22Rv1 (cell line): ENCODE results near the gene ALG9.
"Not testable (repeated sequence)": the region's sequence is repeated elsewhere in the genome, so short reads cannot be mapped to it uniquely, and the experiment has no call there.

ENCODE experiments used
- ZFX ChIP-seq: fragments of 450-650 bp; IDR thresholded peaks from 2 replicates; pipeline ENCODE4 v1.6.1; 2017; ENCODE audit warnings: antibody characterized with exemption, borderline replicate concordance
- TF ChIP-seq, protein P1 (sequence below): fragments of 450-650 bp; IDR thresholded peaks from 2 replicates; pipeline ENCODE4 v1.5.1; 2017; ENCODE audit warnings: mild to moderate bottlenecking

DNA sequence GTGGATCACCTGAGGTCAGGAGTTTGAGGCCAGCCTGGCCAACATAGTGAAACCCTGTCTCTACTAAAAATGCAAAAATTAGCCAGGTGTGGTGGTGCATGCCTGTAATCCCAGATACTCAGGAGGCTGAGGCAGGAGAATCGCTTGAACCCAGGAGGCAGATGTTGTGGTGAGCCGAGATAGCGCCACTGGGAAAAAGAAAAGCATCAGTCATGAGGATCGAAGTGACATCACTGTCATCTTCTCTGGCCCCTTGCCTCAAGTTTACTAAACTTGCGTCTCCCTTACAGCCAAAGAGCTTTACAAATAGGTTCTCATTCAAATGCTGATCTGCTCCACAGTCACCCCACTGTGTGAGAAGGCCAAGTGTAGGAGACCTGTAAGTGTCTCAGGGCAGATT lies 100.2 kb downstream of the ALG9 start:
- TF ChIP-seq, protein P1, sequence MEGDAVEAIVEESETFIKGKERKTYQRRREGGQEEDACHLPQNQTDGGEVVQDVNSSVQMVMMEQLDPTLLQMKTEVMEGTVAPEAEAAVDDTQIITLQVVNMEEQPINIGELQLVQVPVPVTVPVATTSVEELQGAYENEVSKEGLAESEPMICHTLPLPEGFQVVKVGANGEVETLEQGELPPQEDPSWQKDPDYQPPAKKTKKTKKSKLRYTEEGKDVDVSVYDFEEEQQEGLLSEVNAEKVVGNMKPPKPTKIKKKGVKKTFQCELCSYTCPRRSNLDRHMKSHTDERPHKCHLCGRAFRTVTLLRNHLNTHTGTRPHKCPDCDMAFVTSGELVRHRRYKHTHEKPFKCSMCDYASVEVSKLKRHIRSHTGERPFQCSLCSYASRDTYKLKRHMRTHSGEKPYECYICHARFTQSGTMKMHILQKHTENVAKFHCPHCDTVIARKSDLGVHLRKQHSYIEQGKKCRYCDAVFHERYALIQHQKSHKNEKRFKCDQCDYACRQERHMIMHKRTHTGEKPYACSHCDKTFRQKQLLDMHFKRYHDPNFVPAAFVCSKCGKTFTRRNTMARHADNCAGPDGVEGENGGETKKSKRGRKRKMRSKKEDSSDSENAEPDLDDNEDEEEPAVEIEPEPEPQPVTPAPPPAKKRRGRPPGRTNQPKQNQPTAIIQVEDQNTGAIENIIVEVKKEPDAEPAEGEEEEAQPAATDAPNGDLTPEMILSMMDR = not testable (repeated sequence)
- TF ChIP-seq ZFX = not testable (repeated sequence)
